H1 (cell line): ENCODE measurements around the gene SIGLECL1.

ENCODE experiments used
- BACH1 ChIP-seq: IDR thresholded peaks from 2 replicates; pipeline ENCODE4 v1.6.1; 2012; ENCODE audit warnings: low read length, improper control_type of control experiment
- CTCF ChIP-seq, 3 experiments: IDR thresholded peaks; 1 replicate in 2 of 3; 2 replicates in 1 of 3; pipeline versions ENCODE4 v1.5.1 to v1.6.1; 2011; ENCODE audit warnings: low read length in 3 of 3, mild to moderate bottlenecking in 3 of 3, inconsistent platforms in 2 of 3, low read depth in 1 of 3, moderate library complexity in 1 of 3; ENCODE audit not compliant: insufficient read depth in 1 of 3; ENCODE audit errors: control extremely low read depth in 1 of 3
- EP300 ChIP-seq, 2 experiments: IDR thresholded peaks; 1 replicate in 1 of 2; 2 replicates in 1 of 2; pipeline ENCODE4 v1.6.1; 2011 to 2012; ENCODE audit warnings: low read depth in 2 of 2, low read length in 2 of 2, mild to moderate bottlenecking in 2 of 2, borderline replicate concordance in 1 of 2, inconsistent platforms in 1 of 2, moderate library complexity in 1 of 2
- EZH2 ChIP-seq: fragments of 200-600 bp; sonication (generic); IDR thresholded peaks from 2 replicates; pipeline ENCODE4 v1.7.1; 2012; ENCODE audit warnings: low read depth, mild to moderate bottlenecking, moderate library complexity, low read length, inconsistent platforms; ENCODE audit not compliant: severe bottlenecking
- JUN ChIP-seq: IDR thresholded peaks from 2 replicates; pipeline ENCODE4 v1.6.1; 2011; ENCODE audit warnings: low read depth, mild to moderate bottlenecking, improper control_type of control experiment, low read length
- POLR2AphosphoS5 ChIP-seq: IDR thresholded peaks from 2 replicates; pipeline ENCODE4 v1.6.1; 2011; ENCODE audit warnings: low read depth, low read length
- RXRA ChIP-seq: IDR thresholded peaks from 2 replicates; pipeline ENCODE4 v1.6.1; 2011; ENCODE audit warnings: low read depth, mild to moderate bottlenecking, low read length, moderate library complexity; ENCODE audit not compliant: insufficient read depth

- TF ChIP-seq CTCF (IDR thresholded peaks at IDR 0.05; ENCODE audit: control extremely low read depth in 1 of 3, insufficient read depth in 1 of 3, low read depth in 1 of 3, low read length in 3 of 3) (no peak), JUN (no peak), RXRA (no peak), EZH2 (no peak), EP300 (IDR thresholded peaks at IDR 0.05; ENCODE audit: borderline replicate concordance in 1 of 2, low read depth in 2 of 2, low read length in 2 of 2) (no peak), POLR2AphosphoS5 (no peak), BACH1 (no peak)
These were observed 67.1 kb downstream of the SIGLECL1 start for GRCh38 chr19:51317968-51318367.
